OCI-LY1 (cell line): ENCODE measurements around the gene TMC2.

Experiments
- H2AFZ ChIP-seq: fragments of 200-600 bp; sonication (generic), shearing (Covaris generic); 2 replicates; pipeline ENCODE4 v1.6.0; 2014; ENCODE audit warnings: antibody characterized with exemption, mild to moderate bottlenecking, low read length
- H3F3A ChIP-seq: fragments of 200-600 bp; sonication (generic), shearing (Covaris generic); 2 replicates; pipeline ENCODE4 v1.6.0; 2014; ENCODE audit warnings: mild to moderate bottlenecking, antibody characterized with exemption, low read length, moderate library complexity; ENCODE audit not compliant: insufficient read depth
- H3K27ac ChIP-seq: fragments of 200-600 bp; sonication (generic); 2 replicates; pipeline ENCODE4 v1.5.1; 2014; ENCODE audit warnings: low read length, mixed run types, mild to moderate bottlenecking, low read depth; ENCODE audit not compliant: poor library complexity, severe bottlenecking
- H3K27me3 ChIP-seq: fragments of 200-600 bp; sonication (generic); 2 replicates; pipeline ENCODE4 v1.6.0; 2014; ENCODE audit warnings: antibody characterized with exemption, mild to moderate bottlenecking, low read length, moderate library complexity; ENCODE audit not compliant: insufficient read depth
- H3K36me3 ChIP-seq: fragments of 200-600 bp; sonication (generic); 2 replicates; pipeline ENCODE4 v1.6.1; 2014; ENCODE audit warnings: mild to moderate bottlenecking, antibody characterized with exemption, low read length, moderate library complexity, mixed read lengths; ENCODE audit not compliant: insufficient read depth
- H3K4me1 ChIP-seq: fragments of 200-600 bp; sonication (generic); 2 replicates; pipeline ENCODE4 v1.5.1; 2014; ENCODE audit warnings: mild to moderate bottlenecking, low read length, moderate library complexity; ENCODE audit not compliant: insufficient read depth, severe bottlenecking
- H3K4me2 ChIP-seq: fragments of 200-600 bp; sonication (generic), shearing (Covaris generic); 2 replicates; pipeline ENCODE4 v1.6.1; 2014; ENCODE audit warnings: low read length
- H3K4me3 ChIP-seq: fragments of 200-600 bp; sonication (generic); 2 replicates; pipeline ENCODE4 v1.5.1; 2014; ENCODE audit warnings: low read length, low read depth, mild to moderate bottlenecking, mixed read lengths; ENCODE audit not compliant: poor library complexity, severe bottlenecking
- H3K79me2 ChIP-seq: fragments of 200-600 bp; shearing (Covaris generic); 2 replicates; pipeline ENCODE4 v1.6.1; 2016; ENCODE audit warnings: mixed run types, low read length, mixed read lengths; ENCODE audit not compliant: insufficient read depth
- H3K9ac ChIP-seq: fragments of 200-600 bp; sonication (generic), shearing (Covaris generic); 2 replicates; pipeline ENCODE4 v1.6.1; 2014; ENCODE audit warnings: mild to moderate bottlenecking, low read length, mixed read lengths
- H3K9me2 ChIP-seq: fragments of 200-600 bp; sonication (generic), shearing (Covaris generic); 2 replicates; pipeline ENCODE4 v1.6.1; 2014; ENCODE audit warnings: low read depth, mild to moderate bottlenecking, low read length, mixed read lengths
- H3K9me3 ChIP-seq: fragments of 200-600 bp; shearing (Covaris generic); 2 replicates; pipeline ENCODE4 v1.6.1; 2014; ENCODE audit warnings: low read length, mixed read lengths
- H4K20me1 ChIP-seq: fragments of 200-600 bp; sonication (generic), shearing (Covaris generic); 2 replicates; pipeline ENCODE4 v1.6.0; 2016; ENCODE audit warnings: mild to moderate bottlenecking, low read length; ENCODE audit not compliant: insufficient read depth
- CTCF ChIP-seq: fragments of 200-600 bp; sonication (generic), shearing (Covaris generic); IDR thresholded peaks from 2 replicates; pipeline ENCODE4 v1.5.1; 2017; ENCODE audit warnings: mild to moderate bottlenecking, antibody characterized with exemption, low read length, moderate library complexity, mixed read lengths
- EZH2 ChIP-seq: fragments of 200-600 bp; sonication (generic), shearing (Covaris generic); IDR thresholded peaks from 2 replicates; pipeline ENCODE4 v1.8.0; 2017; ENCODE audit warnings: borderline replicate concordance, mixed run types, mild to moderate bottlenecking, antibody characterized with exemption, low read length, moderate library complexity, mixed read lengths

The TMC2 gene

GRCh38 chr20:2625062-2625461 lies 88.7 kb downstream of the TMC2 start:
- H3K79me2 ChIP-seq: no peaks in the 10 kb centered on the region
- no peaks in the 10 kb centered on the region for H4K20me1 ChIP-seq
- no peaks in the 10 kb centered on the region for H3K9me3 ChIP-seq
- H3K36me3 ChIP-seq: no peaks in the 10 kb centered on the region
- H3K9me2 ChIP-seq: no peaks in the 10 kb centered on the region
- no peak overlapping the region for H2AFZ ChIP-seq
- no peak overlapping the region for H3K4me2 ChIP-seq
- no peak overlapping the region for H3K9ac ChIP-seq
- no peaks in the 10 kb centered on the region; the same call in 1 of the 2 replicates for H3K27me3 ChIP-seq
- H3K4me1 ChIP-seq: no peaks in the 10 kb centered on the region
- H3K4me3 ChIP-seq: no peak overlapping the region
- TF ChIP-seq CTCF: no peak
- no peak for TF ChIP-seq EZH2
- no peak overlapping the region for H3K27ac ChIP-seq
- H3F3A ChIP-seq: no peaks in the 10 kb centered on the region

GRCh38 chr20:2626853-2627541 lies 90.6 kb downstream of the TMC2 start:
- Histone ChIP-seq H3K4me3 (no peak overlapping the region), H3K4me1 (no peaks in the 10 kb centered on the region), H3K27me3 (no peaks in the 10 kb centered on the region; the same call in 1 of the 2 replicates), H3K27ac (no peak overlapping the region), H4K20me1 (no peaks in the 10 kb centered on the region), H2AFZ (no peak overlapping the region), H3F3A (no peaks in the 10 kb centered on the region), H3K36me3 (no peaks in the 10 kb centered on the region), H3K9ac (no peak overlapping the region), H3K4me2 (no peak overlapping the region), H3K9me2 (no peaks in the 10 kb centered on the region), H3K79me2 (no peaks in the 10 kb centered on the region), H3K9me3 (no peaks in the 10 kb centered on the region)
- no peak for TF ChIP-seq EZH2
- no peak for TF ChIP-seq CTCF

GRCh38 chr20:2631228-2631627 lies 94.9 kb downstream of the TMC2 start:
- Histone ChIP-seq H3K4me3 (no peak overlapping the region), H3K9ac (no peak overlapping the region), H3K27me3 (no peaks in the 10 kb centered on the region; the same call in 1 of the 2 replicates), H2AFZ (no peak overlapping the region), H3K4me1 (no peaks in the 10 kb centered on the region), H3F3A (no peaks in the 10 kb centered on the region), H3K36me3 (no peaks in the 10 kb centered on the region), H3K79me2 (no peaks in the 10 kb centered on the region), H3K9me3 (no peaks in the 10 kb centered on the region), H3K27ac (no peak overlapping the region), H4K20me1 (no peaks in the 10 kb centered on the region), H3K4me2 (no peak overlapping the region), H3K9me2 (no peaks in the 10 kb centered on the region)
- peak; percentile 38 for TF ChIP-seq CTCF
- TF ChIP-seq EZH2: no peak
